LNCaP clone FGC (cell line): ENCODE results near the gene MAGEB17.
"Not testable (repeated sequence)": the region's sequence is repeated elsewhere in the genome, so short reads cannot be mapped to it uniquely, and the experiment has no call there.

ENCODE experiments used
- DNase-seq: peaks from one replicate; pipeline ENCODE4 v3.0.0-alpha.2; 2011; ENCODE audit warnings: low read depth
- H3K4me3 ChIP-seq: 2 replicates; pipeline ENCODE4 v1.5.1; 2011; ENCODE audit warnings: mild to moderate bottlenecking, low read depth, low read length, control low read depth
- CTCF ChIP-seq: IDR thresholded peaks from 2 replicates; pipeline ENCODE4 v1.5.1; 2012; ENCODE audit warnings: mild to moderate bottlenecking; ENCODE audit not compliant: control insufficient read depth, insufficient read depth; ENCODE audit errors: extremely low read depth

MAGEB17 gene

GRCh38 chrX:16172391-16172790 lies 5.1 kb downstream of the MAGEB17 start:
- TF ChIP-seq CTCF = no peak
- no peak for DNase-seq
- no peak overlapping the region for H3K4me3 ChIP-seq

- no peak overlapping the region for H3K4me3 ChIP-seq
- no peak for DNase-seq
- no peak for TF ChIP-seq CTCF
Observed at GRCh38 chrX:16175329-16176061, 8.2 kb downstream of the MAGEB17 start.

GRCh38 chrX:16177260-16177659 lies 10.0 kb downstream of the MAGEB17 start:
- no peak for DNase-seq

GRCh38 chrX:16183843-16184242 lies 16.6 kb downstream of the MAGEB17 start:
- not testable (repeated sequence) for H3K4me3 ChIP-seq, DNase-seq

More at GRCh38 chrX:16177260-16177659, 10.0 kb downstream of the MAGEB17 start:
- no peak for TF ChIP-seq CTCF
- H3K4me3 ChIP-seq = no peak overlapping the region

GRCh38 chrX:16185725-16186136 lies 18.4 kb downstream of the MAGEB17 start:
- no peak for TF ChIP-seq CTCF
- no peak for DNase-seq
- no peak overlapping the region for H3K4me3 ChIP-seq

- no peak for TF ChIP-seq CTCF
- DNase-seq = no peak
- no peak overlapping the region for H3K4me3 ChIP-seq
Observed at GRCh38 chrX:16186380-16187007, 19.2 kb downstream of the MAGEB17 start.

- no peak for DNase-seq
- no peak overlapping the region for H3K4me3 ChIP-seq
- TF ChIP-seq CTCF = no peak
Observed at GRCh38 chrX:16187024-16187760, 19.9 kb downstream of the MAGEB17 start.
